Liver (tissue), 4 donors: Measurements from ENCODE around the gene POLR3GL. TPM values are rescaled to one million over a fixed set of nuclear protein-coding genes. Genes with fewer than 3 reads are reported as not detected.

Experiments used
- polyA plus RNA-seq, 2 donors: library from polyadenylated mRNA; stranded (reverse) in 1 of 2; unstranded in 1 of 2; fragments of 200-250 nt in 1 of 2; fragments of >200 nt in 1 of 2; fragmentation: Nextera tagmentation in 1 of 2; extraction: Ambion mirVana in 1 of 2; gene quantifications; one replicate each; pipeline versions ENCODE4 v1.2.1 to v1.2.3, GENCODE V29; 2013 to 2015
- total RNA-seq, 2 donors: library from RNA; depleted of rRNA; stranded (reverse); fragments of >200 nt; gene quantifications; one replicate each; pipeline ENCODE4 v1.2.3, GENCODE V29; 2014
- donor health status: healthy.
- donor health status: healthy.
- donor health status: healthy.

Gene POLR3GL
- total and polyA plus RNA-seq, 4 donors = 11.9 to 23.4 (median 16.2) TPM

Other genes starting within 250 kb of the POLR3GL start
- 1 to 10 TPM; 1.0 to 1.1 TPM for gene CD160, start 245.2 kb upstream of the POLR3GL start, total RNA-seq
- gene CD160, start 245.2 kb upstream of the POLR3GL start, polyA plus RNA-seq = 1 to 10 TPM in 1 of 2 donors, under 1 TPM in 1; 0.54 to 1.4 TPM
- gene RNF115, start 140.6 kb upstream of the POLR3GL start, total RNA-seq = 10 to 100 TPM in 1 of 2 donors, 1 to 10 TPM in 1; 8.5 to 10.0 TPM
- gene RNF115, start 140.6 kb upstream of the POLR3GL start, polyA plus RNA-seq = 1 to 10 TPM; 3.2 to 6.7 TPM
- gene POLR3C, start 140.5 kb upstream of the POLR3GL start, total RNA-seq = 10 to 100 TPM; 12.6 to 22.0 TPM
- gene POLR3C, start 140.5 kb upstream of the POLR3GL start, polyA plus RNA-seq = 1 to 10 TPM; 6.3 to 8.5 TPM
- 1 to 10 TPM in 1 of 2 donors, under 1 TPM in 1; 0.59 to 2.1 TPM for gene NUDT17, start 119.1 kb upstream of the POLR3GL start, total RNA-seq
- 1 to 10 TPM in 1 of 2 donors, under 1 TPM in 1; 0.78 to 1.3 TPM for gene NUDT17, start 119.1 kb upstream of the POLR3GL start, polyA plus RNA-seq
- 1 to 10 TPM; 1.7 to 3.4 TPM for gene PIAS3, start 105.6 kb upstream of the POLR3GL start, total RNA-seq
- gene PIAS3, start 105.6 kb upstream of the POLR3GL start, polyA plus RNA-seq = 1 to 10 TPM; 4.5 to 6.3 TPM
- gene ANKRD35, start 78.8 kb upstream of the POLR3GL start, total RNA-seq = 1 to 10 TPM in 1 of 2 donors, under 1 TPM in 1; 0.05 to 1.2 TPM
- gene ANKRD35, start 78.8 kb upstream of the POLR3GL start, polyA plus RNA-seq = 1 to 10 TPM; 1.6 to 1.9 TPM
- 1 to 10 TPM in 1 of 2 donors, under 1 TPM in 1; 0.23 to 2.2 TPM for gene ITGA10, start 54.6 kb upstream of the POLR3GL start, total RNA-seq
- under 1 TPM; 0.20 to 0.61 TPM for gene ITGA10, start 54.6 kb upstream of the POLR3GL start, polyA plus RNA-seq
- 10 to 100 TPM; 13.4 to 18.2 TPM for gene PEX11B, start 46.0 kb upstream of the POLR3GL start, total RNA-seq
- gene PEX11B, start 46.0 kb upstream of the POLR3GL start, polyA plus RNA-seq = 10 to 100 TPM; 14.0 to 21.0 TPM
- gene RBM8A, start 37.2 kb upstream of the POLR3GL start, total RNA-seq = 10 to 100 TPM; 48.8 to 62.5 TPM
- gene RBM8A, start 37.2 kb upstream of the POLR3GL start, polyA plus RNA-seq = 10 to 100 TPM; 52.6 to 66.2 TPM
- gene LIX1L, start 6.7 kb upstream of the POLR3GL start, total RNA-seq = 1 to 10 TPM; 6.5 to 8.6 TPM
- 1 to 10 TPM; 4.6 to 6.0 TPM for gene LIX1L, start 6.7 kb upstream of the POLR3GL start, polyA plus RNA-seq
- gene ANKRD34A, start 115 bp upstream of the POLR3GL start, total RNA-seq = under 1 TPM in 1 of 2 donors, not detected in 1; 0.17 TPM
- gene ANKRD34A, start 115 bp upstream of the POLR3GL start, polyA plus RNA-seq = under 1 TPM; 0.06 to 0.13 TPM
- gene TXNIP, start 31.9 kb downstream of the POLR3GL start, total RNA-seq = 100 to 1,000 TPM in 1 of 2 donors, 10 to 100 TPM in 1; 84.7 to 223 TPM
- 10 to 100 TPM; 53.8 to 99.2 TPM for gene TXNIP, start 31.9 kb downstream of the POLR3GL start, polyA plus RNA-seq
- 10 to 100 TPM; 68.0 to 80.5 TPM for gene HJV, start 57.0 kb downstream of the POLR3GL start, total RNA-seq
- gene HJV, start 57.0 kb downstream of the POLR3GL start, polyA plus RNA-seq = 100 to 1,000 TPM; 115 to 138 TPM
- 1 to 10 TPM in 1 of 2 donors, under 1 TPM in 1; 0.89 to 1.9 TPM for gene NBPF10, start 180.1 kb downstream of the POLR3GL start, total RNA-seq
- gene NBPF10, start 180.1 kb downstream of the POLR3GL start, polyA plus RNA-seq = under 1 TPM; 0.39 to 0.57 TPM